ENCODE results near the gene MTURN. TPM values are rescaled to one million over a fixed set of nuclear protein-coding genes. Genes with fewer than 3 reads are reported as not detected.
"Not testable (repeated sequence)": the region's sequence is repeated elsewhere in the genome, so short reads cannot be mapped to it uniquely, and the experiment has no call there.

MTURN gene
- total RNA-seq, 1 donor from 2014 or later = 40.9 TPM

- H3K9me3 ChIP-seq = no peaks in the 10 kb centered on the region
- TF ChIP-seq, protein P1, sequence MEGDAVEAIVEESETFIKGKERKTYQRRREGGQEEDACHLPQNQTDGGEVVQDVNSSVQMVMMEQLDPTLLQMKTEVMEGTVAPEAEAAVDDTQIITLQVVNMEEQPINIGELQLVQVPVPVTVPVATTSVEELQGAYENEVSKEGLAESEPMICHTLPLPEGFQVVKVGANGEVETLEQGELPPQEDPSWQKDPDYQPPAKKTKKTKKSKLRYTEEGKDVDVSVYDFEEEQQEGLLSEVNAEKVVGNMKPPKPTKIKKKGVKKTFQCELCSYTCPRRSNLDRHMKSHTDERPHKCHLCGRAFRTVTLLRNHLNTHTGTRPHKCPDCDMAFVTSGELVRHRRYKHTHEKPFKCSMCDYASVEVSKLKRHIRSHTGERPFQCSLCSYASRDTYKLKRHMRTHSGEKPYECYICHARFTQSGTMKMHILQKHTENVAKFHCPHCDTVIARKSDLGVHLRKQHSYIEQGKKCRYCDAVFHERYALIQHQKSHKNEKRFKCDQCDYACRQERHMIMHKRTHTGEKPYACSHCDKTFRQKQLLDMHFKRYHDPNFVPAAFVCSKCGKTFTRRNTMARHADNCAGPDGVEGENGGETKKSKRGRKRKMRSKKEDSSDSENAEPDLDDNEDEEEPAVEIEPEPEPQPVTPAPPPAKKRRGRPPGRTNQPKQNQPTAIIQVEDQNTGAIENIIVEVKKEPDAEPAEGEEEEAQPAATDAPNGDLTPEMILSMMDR (IDR thresholded peaks at IDR 0.05) = no peak
- H3K4me3 ChIP-seq = no peak overlapping the region
- no peak overlapping the region for H3K27ac ChIP-seq
- H3K4me1 ChIP-seq = no peaks in the 10 kb centered on the region
- no peaks in the 10 kb centered on the region for H3K36me3 ChIP-seq
- intact Hi-C loops (cut with DNase I) = no loop called here
- no peaks in the 10 kb centered on the region for H3K27me3 ChIP-seq
- DNase-seq (ENCODE audit: low spot score in 2 of 2) = no peak
These were observed 43.3 kb upstream of the MTURN start for GRCh38 chr7:30091491-30091912.

DNA sequence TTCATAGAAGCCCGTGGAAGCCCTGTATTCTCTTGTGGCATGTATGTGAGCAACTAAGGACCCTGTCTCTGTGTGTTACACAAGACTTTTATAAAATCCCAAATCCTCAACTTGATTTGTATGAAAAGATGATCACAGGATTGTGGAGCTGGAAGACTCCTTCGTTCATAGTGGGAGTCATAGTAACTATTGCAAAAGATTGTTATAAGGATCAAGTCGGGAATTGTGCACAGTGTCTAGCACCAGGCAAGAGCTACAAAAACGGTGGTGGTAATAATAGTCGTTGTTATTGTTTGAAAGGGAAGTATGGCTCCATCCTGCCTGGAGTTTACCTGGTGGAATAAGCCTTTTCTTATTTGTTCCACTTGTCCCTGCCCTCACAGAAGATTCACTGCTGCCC is 42.8 kb upstream of the MTURN start:
- no peak for DNase-seq (ENCODE audit: low spot score in 2 of 2)
- intact Hi-C loops (cut with DNase I) = no loop called here
- Histone ChIP-seq H3K4me3 (no peak overlapping the region), H3K36me3 (no peaks in the 10 kb centered on the region), H3K9me3 (no peaks in the 10 kb centered on the region), H3K4me1 (no peaks in the 10 kb centered on the region), H3K27me3 (no peaks in the 10 kb centered on the region), H3K27ac (no peak overlapping the region)
- TF ChIP-seq, protein P1 (IDR thresholded peaks at IDR 0.05) = no peak

DNA sequence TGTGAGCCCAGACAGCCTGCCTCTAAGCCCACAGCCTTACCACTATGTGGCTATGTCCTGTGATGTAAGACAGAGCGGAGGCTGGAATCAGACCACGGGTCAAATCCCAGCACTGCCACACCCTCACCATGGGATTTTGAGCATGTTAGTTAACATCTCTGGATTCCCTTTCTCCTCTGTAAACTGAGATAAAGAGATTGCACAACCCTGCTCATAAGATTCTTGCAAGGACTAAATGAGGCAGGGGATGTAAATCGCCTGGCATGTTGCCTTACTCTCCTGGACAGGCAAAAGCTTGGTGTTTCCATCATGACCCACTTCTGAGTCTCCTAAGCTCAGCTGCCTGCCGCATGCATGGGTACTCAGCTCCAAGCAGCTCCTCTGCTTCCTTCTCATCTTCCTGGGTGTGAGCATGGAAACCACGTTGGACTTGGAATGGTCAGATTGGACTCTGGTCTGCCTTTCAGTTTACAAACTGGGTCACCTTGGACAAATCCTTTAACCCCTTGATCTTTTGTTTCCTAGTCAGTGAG is 41.3 kb upstream of the MTURN start:
- no peaks in the 10 kb centered on the region for H3K27me3 ChIP-seq
- DNase-seq (ENCODE audit: low spot score in 2 of 2) = peak in 1 of 2 donors; percentile 66
- no peak overlapping the region for H3K27ac ChIP-seq
- intact Hi-C loops (cut with DNase I) = no loop called here
- TF ChIP-seq, protein P1 (IDR thresholded peaks at IDR 0.05) = no peak
- no peaks in the 10 kb centered on the region for H3K36me3 ChIP-seq
- no peak overlapping the region for H3K4me3 ChIP-seq
- H3K4me1 ChIP-seq = no peaks in the 10 kb centered on the region
- no peaks in the 10 kb centered on the region for H3K9me3 ChIP-seq

DNA sequence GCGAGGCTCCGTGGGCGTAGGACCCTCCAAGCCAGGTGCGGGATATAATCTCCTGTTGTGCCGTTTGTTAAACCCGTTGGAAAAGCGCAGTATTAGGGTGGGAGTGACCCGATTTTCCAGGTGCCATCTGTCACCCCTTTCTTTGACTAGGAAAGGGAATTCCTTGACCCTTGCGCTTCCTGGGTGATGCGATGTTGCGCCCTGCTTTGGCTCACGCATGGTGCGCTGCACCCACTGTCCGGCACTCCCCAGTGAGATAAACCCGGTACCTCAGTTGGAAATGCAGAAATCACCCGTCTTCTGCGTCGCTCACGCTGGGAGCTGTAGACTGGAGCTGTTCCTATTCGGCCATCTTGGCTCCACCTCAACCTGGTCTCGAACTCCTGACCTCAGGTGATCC is 36.2 kb upstream of the MTURN start:
- intact Hi-C loops (cut with DNase I); H3K4me1 ChIP-seq; H3K36me3 ChIP-seq; DNase-seq (ENCODE audit: low spot score in 2 of 2); H3K27ac ChIP-seq; H3K4me3 ChIP-seq; H3K27me3 ChIP-seq; H3K9me3 ChIP-seq: not testable (repeated sequence)

DNA sequence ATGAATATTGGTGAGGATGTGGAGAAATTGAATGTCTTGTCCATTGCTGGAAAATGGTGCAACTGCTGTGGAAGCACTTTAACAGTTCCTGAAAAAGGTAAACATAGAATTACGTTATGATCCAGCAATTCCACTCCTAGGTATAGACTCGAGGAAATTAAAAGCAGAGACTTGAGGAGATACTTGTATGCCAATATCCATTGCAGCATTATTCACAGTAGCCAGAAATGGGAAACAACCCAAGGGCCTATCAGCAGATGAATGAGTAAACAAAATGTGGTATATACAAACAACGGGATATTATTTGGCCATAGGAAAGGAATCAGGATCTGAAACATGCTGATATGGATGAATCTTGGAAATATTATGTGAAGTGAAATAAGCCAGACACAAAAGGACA is 32.5 kb upstream of the MTURN start:
- H3K4me3 ChIP-seq = no peak overlapping the region
- TF ChIP-seq, protein P1 (IDR thresholded peaks at IDR 0.05) = no peak
- no peaks in the 10 kb centered on the region for H3K36me3 ChIP-seq
- DNase-seq (ENCODE audit: low spot score in 2 of 2) = no peak
- H3K4me1 ChIP-seq = no peaks in the 10 kb centered on the region
- H3K27me3 ChIP-seq = no peaks in the 10 kb centered on the region
- no peak overlapping the region for H3K27ac ChIP-seq
- intact Hi-C loops (cut with DNase I) = no loop called here
- no peaks in the 10 kb centered on the region for H3K9me3 ChIP-seq

GRCh38 chr7:30104157-30104556 is 30.6 kb upstream of the MTURN start:
- no peak overlapping the region for H3K4me3 ChIP-seq
- DNase-seq (ENCODE audit: low spot score in 2 of 2) = no peak
- H3K27ac ChIP-seq = no peak overlapping the region
- intact Hi-C loops (cut with DNase I) = no loop called here
- no peaks in the 10 kb centered on the region for H3K4me1 ChIP-seq
- peaks cover 0 to 6% of the 10 kb centered on the region in 2 donors for H3K9me3 ChIP-seq
- H3K27me3 ChIP-seq = no peaks in the 10 kb centered on the region
- H3K36me3 ChIP-seq = no peaks in the 10 kb centered on the region
- TF ChIP-seq, protein P1 (IDR thresholded peaks at IDR 0.05) = no peak

Measured in ascending aorta (tissue), 2 donors.